HCT116 (cell line): ENCODE data around the gene KIF25. TPM values are rescaled to one million over a fixed set of nuclear protein-coding genes. Genes with fewer than 3 reads are reported as not detected.

Experiments
- ATAC-seq: fragments of 200-7000 bp; cut with Tn5 transposase; 2 replicates; pipeline ENCODE4 v1.9.1; 2020; ENCODE audit warnings: mild to moderate bottlenecking, moderate library complexity
- BruUV-seq: library from RNA; stranded (reverse); fragments of 400-500 nt; replicated peaks from 2 replicates; lab custom pipeline; 2021; lab: Mats Ljungman, UMichigan
- CTCF ChIA-PET: fragments of 300-600 bp; sonication (Branson Sonifier 250); formaldehyde crosslinking; loops from one replicate; lab custom pipeline; 2021; ENCODE audit warnings: antibody characterized with exemption; lab: Charles Lee
- POLR2A ChIA-PET: fragments of 300-600, 350-600 bp; sonication (Branson Sonifier 250); formaldehyde crosslinking; loops from one replicate; lab custom pipeline; 2021; ENCODE audit warnings: antibody characterized with exemption; lab: Charles Lee
- RAD21 ChIA-PET, 2 experiments: fragments of 300-600 bp; sonication (Branson Sonifier 250); formaldehyde crosslinking; loops; one replicate each; lab custom pipeline; 2023; ENCODE audit warnings: low total read pairs in 2 of 2; ENCODE audit not compliant: uncharacterized antibody in 2 of 2, unreplicated experiment in 2 of 2, low non-redundant PET in 1 of 2; lab: Charles Lee
- DNase-seq: peaks from one replicate; pipeline ENCODE4 v3.0.0-alpha.2; 2010; ENCODE audit warnings: low read depth, low spot score
- H2AFZ ChIP-seq: fragments of 200-600 bp; shearing (Covaris generic), sonication (generic); 2 replicates; pipeline ENCODE4 v1.6.1; 2017; ENCODE audit warnings: low read depth, mixed run types, mixed read lengths, antibody characterized with exemption, low read length; ENCODE audit not compliant: poor library complexity, severe bottlenecking
- H3K27ac ChIP-seq: 2 replicates; pipeline ENCODE4 v1.5.1; 2012; ENCODE audit warnings: low read depth, low read length
- H3K27me3 ChIP-seq: fragments of 200-600 bp; sonication (generic); 2 replicates; pipeline ENCODE4 v1.6.1; 2016; ENCODE audit warnings: mixed run types, low read length, mixed read lengths; ENCODE audit not compliant: insufficient read depth
- H3K36me3 ChIP-seq, 2 experiments: fragments of 200-500 bp in 1 of 2; fragments of 200-600 bp in 1 of 2; sonication (Bioruptor generic) in 1 of 2; sonication (generic) in 1 of 2; 2 replicates each; pipeline versions ENCODE4 v1.5.1 to v1.6.1; 2014 to 2016; ENCODE audit warnings: low read length in 2 of 2, inconsistent platforms in 1 of 2, mixed read lengths in 1 of 2, mixed run types in 1 of 2; ENCODE audit not compliant: insufficient read depth in 2 of 2, control insufficient read depth in 1 of 2
- H3K4me1 ChIP-seq, 2 experiments: fragments of 200-600 bp in 1 of 2; sonication (generic) in 1 of 2; 2 replicates each; pipeline versions ENCODE4 v1.5.1 to v1.6.1; 2012 to 2017; ENCODE audit warnings: low read length in 2 of 2, inconsistent platforms in 1 of 2, mild to moderate bottlenecking in 1 of 2, mixed read lengths in 1 of 2, mixed run types in 1 of 2, moderate library complexity in 1 of 2; ENCODE audit not compliant: insufficient read depth in 2 of 2, control insufficient read depth in 1 of 2
- H3K4me2 ChIP-seq: fragments of 200-600 bp; sonication (generic); 2 replicates; pipeline ENCODE4 v1.6.1; 2017; ENCODE audit warnings: mixed run types, low read length, mixed read lengths
- H3K4me3 ChIP-seq, 2 experiments: fragments of 200-600 bp in 1 of 2; sonication (generic) in 1 of 2; replicated peaks in 1 of 2; 2 replicates each; pipeline ENCODE4 v1.5.1; 2011 to 2016; ENCODE audit warnings: low read length in 2 of 2, control low read depth in 1 of 2, low read depth in 1 of 2, mild to moderate bottlenecking in 1 of 2, mixed read lengths in 1 of 2, mixed run types in 1 of 2
- H3K79me2 ChIP-seq: fragments of 200-600 bp; sonication (generic); 2 replicates; pipeline ENCODE4 v1.6.1; 2017; ENCODE audit warnings: mild to moderate bottlenecking, mixed run types, low read length, moderate library complexity, mixed read lengths; ENCODE audit not compliant: insufficient read depth
- H3K9ac ChIP-seq: fragments of 200-600 bp; sonication (generic); 2 replicates; pipeline ENCODE4 v1.6.1; 2016; ENCODE audit warnings: low read length, mixed read lengths
- H3K9me2 ChIP-seq: fragments of 200-600 bp; sonication (generic), shearing (Covaris generic); 2 replicates; pipeline ENCODE4 v1.6.1; 2017; ENCODE audit warnings: mixed run types, mild to moderate bottlenecking, moderate library complexity; ENCODE audit not compliant: insufficient read depth
- H3K9me3 ChIP-seq, 2 experiments: fragments of 200-500 bp in 1 of 2; fragments of 200-600 bp in 1 of 2; sonication (Bioruptor generic) in 1 of 2; sonication (generic) in 1 of 2; 2 replicates each; pipeline ENCODE4 v1.6.1; 2014 to 2017; ENCODE audit warnings: low read length in 2 of 2, mixed read lengths in 2 of 2, inconsistent platforms in 1 of 2, low read depth in 1 of 2, mild to moderate bottlenecking in 1 of 2, mixed run types in 1 of 2, moderate library complexity in 1 of 2; ENCODE audit not compliant: control insufficient read depth in 1 of 2, insufficient read depth in 1 of 2
- H4K20me1 ChIP-seq: fragments of 200-600 bp; sonication (generic), shearing (Covaris generic); 2 replicates; pipeline ENCODE4 v1.6.1; 2017; ENCODE audit warnings: mixed run types, mild to moderate bottlenecking, moderate library complexity; ENCODE audit not compliant: insufficient read depth
- ATF3 ChIP-seq: IDR thresholded peaks from 2 replicates; pipeline ENCODE4 v1.6.1; 2012
- CBX3 ChIP-seq: IDR thresholded peaks from 2 replicates; pipeline ENCODE4 v1.6.1; 2012; ENCODE audit warnings: low read depth
- CTCF ChIP-seq, 3 experiments: fragments of 200-600 bp in 1 of 3; sonication (generic) in 1 of 3; IDR thresholded peaks in 2 of 3; conservative IDR thresholded peaks in 1 of 3; 2 replicates each; pipeline ENCODE4 v1.5.1; 2012 to 2017; ENCODE audit warnings: low read depth in 2 of 3, low read length in 2 of 3, antibody characterized with exemption in 1 of 3, borderline replicate concordance in 1 of 3, control low read depth in 1 of 3, mild to moderate bottlenecking in 1 of 3, mixed read lengths in 1 of 3, mixed run types in 1 of 3, moderate library complexity in 1 of 3; ENCODE audit not compliant: insufficient read depth in 1 of 3
- EGR1 ChIP-seq: IDR thresholded peaks from 2 replicates; pipeline ENCODE4 v1.6.1; 2012; ENCODE audit warnings: low read depth
- ELF1 ChIP-seq: IDR thresholded peaks from 2 replicates; pipeline ENCODE4 v1.6.1; 2012; ENCODE audit warnings: low read depth, borderline replicate concordance
- EZH2 ChIP-seq: fragments of 200-600 bp; sonication (generic); IDR thresholded peaks from 2 replicates; pipeline ENCODE4 v1.6.1; 2017; ENCODE audit warnings: antibody characterized with exemption, mixed run types
- EZH2phosphoT487 ChIP-seq: fragments of 200-600 bp; IDR thresholded peaks from 2 replicates; pipeline ENCODE4 v1.6.1; 2018; ENCODE audit warnings: antibody characterized with exemption, borderline replicate concordance
- FOSL1 ChIP-seq: IDR thresholded peaks from 2 replicates; pipeline ENCODE4 v1.6.1; 2012; ENCODE audit warnings: low read depth
- JUND ChIP-seq: IDR thresholded peaks from 2 replicates; pipeline ENCODE4 v1.6.1; 2012
- POLR2A ChIP-seq: IDR thresholded peaks from 2 replicates; pipeline ENCODE4 v1.7.0; 2011; ENCODE audit warnings: borderline replicate concordance; ENCODE audit not compliant: insufficient read depth, insufficient read length; ENCODE audit errors: extremely low read depth
- POLR2AphosphoS5 ChIP-seq: IDR thresholded peaks from 2 replicates; pipeline ENCODE4 v1.6.1; 2011; ENCODE audit warnings: mild to moderate bottlenecking, low read depth, low read length, moderate library complexity
- REST ChIP-seq: IDR thresholded peaks from 2 replicates; pipeline ENCODE4 v1.6.1; 2012; ENCODE audit warnings: low read depth
- SIN3A ChIP-seq: IDR thresholded peaks from 2 replicates; pipeline ENCODE4 v1.6.1; 2012; ENCODE audit warnings: low read depth
- SRF ChIP-seq: IDR thresholded peaks from 2 replicates; pipeline ENCODE4 v1.6.1; 2012; ENCODE audit warnings: low read depth
- TCF7L2 ChIP-seq: IDR thresholded peaks from 2 replicates; pipeline ENCODE4 v1.7.0; 2011; ENCODE audit warnings: borderline replicate concordance, inconsistent platforms; ENCODE audit not compliant: insufficient read depth, insufficient read length; ENCODE audit errors: extremely low read depth
- YY1 ChIP-seq: IDR thresholded peaks from 2 replicates; pipeline ENCODE4 v1.6.1; 2011; ENCODE audit warnings: low read length, low read depth, moderate library complexity, mild to moderate bottlenecking; ENCODE audit not compliant: insufficient replicate concordance; ENCODE audit errors: extremely low read depth
- ZBTB33 ChIP-seq: IDR thresholded peaks from 2 replicates; pipeline ENCODE4 v1.6.1; 2011; ENCODE audit warnings: mild to moderate bottlenecking, low read length, moderate library complexity; ENCODE audit not compliant: insufficient replicate concordance; ENCODE audit errors: extremely low read depth
- ZFX ChIP-seq: fragments of 450-650 bp; IDR thresholded peaks from 2 replicates; pipeline ENCODE4 v1.6.1; 2017
- intact Hi-C: fragments of 100-400 bp; cut with micrococcal nuclease; formaldehyde crosslinking; loops from 2 replicates; pipeline ENCODE4 v1.10.0; 2022
- total RNA-seq: library from RNA; stranded (reverse); gene quantifications from one replicate; pipeline ENCODE4 v1.2.1, GENCODE V29; 2021; ENCODE audit not compliant: unreplicated experiment

The KIF25 gene
- total RNA-seq, 1 experiment from 2014 or later, result not detected

- no peaks in the 10 kb centered on the region for H4K20me1 ChIP-seq
- RAD21 ChIA-PET, result no interaction called here
- no peak overlapping the region for H3K27ac ChIP-seq
- no peak for ATAC-seq
- BruUV-seq, result no TSS peak
- no peak overlapping the region for H3K9ac ChIP-seq
- no peaks in the 10 kb centered on the region for H3K9me2 ChIP-seq
- no peaks in the 10 kb centered on the region for H3K36me3 ChIP-seq
- TF ChIP-seq JUND, result no peak
- TF ChIP-seq ZBTB33, result no peak
- no peak for TF ChIP-seq EZH2
- no peak for TF ChIP-seq YY1
- TF ChIP-seq FOSL1, result no peak
- no peak for TF ChIP-seq SRF
- no peak for TF ChIP-seq CBX3
- TF ChIP-seq POLR2A, result no peak
- no peak for TF ChIP-seq TCF7L2
- no peak for TF ChIP-seq CTCF (IDR thresholded peaks at IDR 0.05 in 2 of 3, conservative IDR thresholded peaks at IDR 0.05 in 1 of 3; ENCODE audit: borderline replicate concordance in 1 of 3, insufficient read depth in 1 of 3, low read depth in 2 of 3, low read length in 2 of 3)
- no peak for TF ChIP-seq ZFX
- no peak for TF ChIP-seq POLR2AphosphoS5
- no peak for TF ChIP-seq ELF1
- TF ChIP-seq EZH2phosphoT487, result no peak
- no peak for TF ChIP-seq SIN3A
- TF ChIP-seq EGR1, result no peak
- no peak for TF ChIP-seq REST
- TF ChIP-seq ATF3, result no peak
- TF ChIP-seq, all 23 proteins: peak for 0
- intact Hi-C loops, result no loop called here
- Histone ChIP-seq H3K4me1 (peaks cover 0 to 4% of the 10 kb centered on the region in 2 experiments; a peak in 1 of 4 replicates), H3K27me3 (peaks cover 7% of the 10 kb centered on the region; the same call in 1 of the 2 replicates), H3K4me2 (no peak overlapping the region), H2AFZ (no peak overlapping the region), H3K4me3 (no peak overlapping the region), H3K79me2 (no peaks in the 10 kb centered on the region), H3K9me3 (no peaks in the 10 kb centered on the region)
- DNase-seq, result no peak
- ChIA-PET POLR2A (no interaction called here), CTCF (no interaction called here)
These were observed 90.1 kb downstream of the KIF25 start for GRCh38 chr6:168087436-168088160.
